Subcutaneous abdominal adipose tissue (tissue), 5 donors: ENCODE measurements around the gene ZC3HAV1.
"Not testable (repeated sequence)": the region's sequence is repeated elsewhere in the genome, so short reads cannot be mapped to it uniquely, and the experiment has no call there.

Source experiments
- H3K27ac ChIP-seq: one replicate; pipeline ENCODE4 v1.7.0; 2013; ENCODE audit warnings: low read depth, mild to moderate bottlenecking, inconsistent platforms, low read length, moderate library complexity
- H3K27me3 ChIP-seq, 5 donors: one replicate each; pipeline ENCODE4 v1.7.0; 2013; ENCODE audit warnings: low read length in 5 of 5, inconsistent platforms in 1 of 5; ENCODE audit not compliant: control insufficient read depth in 5 of 5, insufficient read depth in 4 of 5
- H3K36me3 ChIP-seq, 5 donors: one replicate each; pipeline ENCODE4 v1.7.0; 2013; ENCODE audit warnings: low read length in 5 of 5; ENCODE audit not compliant: control insufficient read depth in 5 of 5, insufficient read depth in 5 of 5
- H3K4me1 ChIP-seq, 5 donors: one replicate each; pipeline ENCODE4 v1.7.0; 2013; ENCODE audit warnings: low read length in 5 of 5, mild to moderate bottlenecking in 3 of 5, moderate library complexity in 1 of 5; ENCODE audit not compliant: control insufficient read depth in 5 of 5, insufficient read depth in 5 of 5
- H3K4me3 ChIP-seq, 5 donors: one replicate each; pipeline ENCODE4 v1.7.0; 2013; ENCODE audit warnings: low read length in 5 of 5, low read depth in 1 of 5
- H3K9ac ChIP-seq, 5 donors: one replicate each; pipeline ENCODE4 v1.7.0; 2013; ENCODE audit warnings: low read length in 5 of 5, mild to moderate bottlenecking in 4 of 5, moderate library complexity in 3 of 5
- H3K9me3 ChIP-seq, 5 donors: one replicate each; pipeline ENCODE4 v1.7.0; 2013; ENCODE audit warnings: low read length in 5 of 5; ENCODE audit not compliant: control insufficient read depth in 5 of 5
- donor health status: healthy.
- donor health status: healthy.
- donor health status: healthy.
- donor health status: healthy.
- donor health status: healthy.

The ZC3HAV1 gene

DNA sequence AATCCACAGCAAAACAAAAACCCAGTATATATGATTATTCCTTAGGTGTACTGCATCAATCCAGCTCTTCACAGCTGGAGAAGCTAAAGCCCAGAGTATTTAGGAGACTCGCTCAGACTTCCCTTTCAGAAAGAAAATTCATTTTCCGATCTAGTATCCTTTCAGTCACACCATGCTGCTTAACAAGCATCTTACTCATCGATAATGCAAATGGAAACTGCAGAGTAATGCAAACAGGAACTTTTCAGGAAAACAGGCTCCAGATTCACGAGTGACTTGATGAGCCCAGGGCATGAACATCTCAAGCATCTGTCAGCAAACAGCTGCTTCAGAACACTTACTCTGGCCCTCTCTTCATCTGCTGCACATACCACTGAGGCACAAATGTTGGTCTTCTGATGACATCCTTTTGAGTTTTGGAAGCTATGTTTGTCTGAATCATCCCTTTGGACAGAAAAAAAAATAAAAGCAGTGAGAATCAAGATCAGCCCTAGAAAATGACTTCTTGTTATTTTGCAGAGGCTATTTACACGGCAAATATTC, 48.8 kb downstream of the ZC3HAV1 start:
- Histone ChIP-seq H3K27ac (no peak overlapping the region), H3K27me3 (no peaks in the 10 kb centered on the region), H3K4me3 (no peak overlapping the region), H3K9ac (no peak overlapping the region), H3K4me1 (peaks cover 0 to 25% (median 4%) of the 10 kb centered on the region in 5 donors), H3K36me3 (peaks cover 32 to 71% (median 45%) of the 10 kb centered on the region in 5 donors), H3K9me3 (no peaks in the 10 kb centered on the region)

GRCh38 chr7:139059905-139060304, 49.6 kb downstream of the ZC3HAV1 start:
- Histone ChIP-seq H3K27me3 (no peaks in the 10 kb centered on the region), H3K27ac (no peak overlapping the region), H3K9me3 (no peaks in the 10 kb centered on the region), H3K36me3 (peaks cover 32 to 67% (median 45%) of the 10 kb centered on the region in 5 donors), H3K9ac (no peak overlapping the region), H3K4me3 (no peak overlapping the region), H3K4me1 (peaks cover 0 to 25% (median 4%) of the 10 kb centered on the region in 5 donors)

- H3K27ac ChIP-seq: peak overlapping the region; percentile 46
- no peak overlapping the region for H3K9ac ChIP-seq
- H3K4me1 ChIP-seq: peaks cover 0 to 25% (median 8%) of the 10 kb centered on the region in 5 donors
- H3K27me3 ChIP-seq: no peaks in the 10 kb centered on the region
- H3K36me3 ChIP-seq: peaks cover 32 to 67% (median 46%) of the 10 kb centered on the region in 5 donors
- no peak overlapping the region for H3K4me3 ChIP-seq
- no peaks in the 10 kb centered on the region for H3K9me3 ChIP-seq
These were observed 50.6 kb downstream of the ZC3HAV1 start for GRCh38 chr7:139058943-139059342.

DNA sequence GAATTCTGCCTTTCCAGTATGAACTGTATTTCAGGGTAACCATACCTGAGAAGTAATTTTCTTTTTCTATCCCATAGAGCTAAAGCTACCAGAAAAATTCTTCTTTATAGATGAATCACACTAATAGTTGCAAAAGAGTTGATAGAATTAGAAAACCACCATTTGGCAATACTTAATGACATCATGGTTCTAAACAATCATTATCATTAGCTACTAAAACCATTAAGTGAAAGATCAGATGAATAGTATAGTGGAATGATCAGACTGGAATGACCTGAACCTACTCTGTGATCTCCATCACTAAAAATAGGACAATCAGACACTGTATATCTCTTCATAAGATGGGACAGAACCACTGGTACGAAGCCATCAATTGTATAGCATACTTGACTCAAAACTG, 53.8 kb downstream of the ZC3HAV1 start:
- H3K27me3 ChIP-seq: no peaks in the 10 kb centered on the region
- peaks cover 0 to 20% (median 8%) of the 10 kb centered on the region in 5 donors for H3K4me1 ChIP-seq
- no peak overlapping the region for H3K4me3 ChIP-seq
- no peak overlapping the region for H3K27ac ChIP-seq
- no peak overlapping the region for H3K9ac ChIP-seq
- no peaks in the 10 kb centered on the region for H3K9me3 ChIP-seq
- peaks cover 20 to 66% (median 35%) of the 10 kb centered on the region in 5 donors for H3K36me3 ChIP-seq

- Histone ChIP-seq H3K4me1 (peaks cover 0 to 11% (median 8%) of the 10 kb centered on the region in 5 donors), H3K36me3 (peaks cover 17 to 67% (median 34%) of the 10 kb centered on the region in 5 donors)
- not testable (repeated sequence) for H3K27me3 ChIP-seq, H3K9me3 ChIP-seq, H3K27ac ChIP-seq, H3K9ac ChIP-seq, H3K4me3 ChIP-seq
These were observed 54.9 kb downstream of the ZC3HAV1 start for GRCh38 chr7:139054656-139055055.

- Histone ChIP-seq H3K27me3 (no peaks in the 10 kb centered on the region), H3K9ac (peak overlapping the region in 1 of 5 donors; percentile 2), H3K27ac (no peak overlapping the region), H3K36me3 (peaks cover 17 to 72% (median 39%) of the 10 kb centered on the region in 5 donors), H3K9me3 (no peaks in the 10 kb centered on the region), H3K4me3 (no peak overlapping the region), H3K4me1 (peaks cover 0 to 7% (median 5%) of the 10 kb centered on the region in 5 donors)
These were observed 55.4 kb downstream of the ZC3HAV1 start for GRCh38 chr7:139054101-139054500.

DNA sequence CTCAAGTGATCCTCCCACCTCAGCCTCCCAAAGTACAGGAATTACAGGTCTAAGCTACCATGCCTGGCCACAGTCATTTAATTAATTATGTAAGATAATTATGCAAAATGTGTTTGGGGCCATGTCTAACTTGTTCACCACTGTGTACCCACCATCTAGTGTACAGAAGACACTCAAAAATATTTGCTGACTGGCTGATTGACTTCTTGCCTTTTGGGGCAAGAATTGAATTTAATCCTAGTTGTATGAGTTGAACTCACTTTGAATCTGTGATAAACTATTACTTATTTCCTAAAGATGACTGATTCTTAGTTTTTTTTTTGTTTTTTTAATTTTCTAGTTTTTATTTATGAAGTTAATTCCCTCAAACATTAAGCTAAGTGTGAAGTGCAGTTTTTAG, 57.9 kb downstream of the ZC3HAV1 start:
- Histone ChIP-seq H3K36me3 (peaks cover 21 to 81% (median 52%) of the 10 kb centered on the region in 5 donors), H3K4me1 (peaks cover 0 to 5% (median 0%) of the 10 kb centered on the region in 5 donors), H3K27ac (no peak overlapping the region), H3K27me3 (no peaks in the 10 kb centered on the region), H3K9me3 (no peaks in the 10 kb centered on the region), H3K9ac (no peak overlapping the region), H3K4me3 (no peak overlapping the region)

DNA sequence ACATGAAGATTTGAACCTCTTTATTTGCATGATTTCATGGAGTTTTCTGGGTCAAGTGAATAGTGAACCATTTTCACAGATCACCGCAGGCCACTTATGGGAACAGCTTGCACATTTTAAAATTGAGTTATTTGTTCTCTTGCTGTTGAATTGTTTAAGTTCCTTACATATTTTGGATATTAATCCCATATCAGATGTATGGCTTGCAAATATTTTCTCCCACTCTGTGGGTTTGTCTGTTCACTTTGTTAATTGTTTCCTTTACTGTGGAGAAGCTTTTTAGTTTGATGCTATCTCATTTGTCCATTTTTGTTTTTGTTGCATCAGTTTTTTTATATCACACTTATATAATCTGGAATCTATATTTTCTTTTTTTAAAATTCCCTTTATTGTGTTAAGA, 59.6 kb downstream of the ZC3HAV1 start:
- Histone ChIP-seq H3K27ac (no peak overlapping the region), H3K9ac (no peak overlapping the region), H3K9me3 (no peaks in the 10 kb centered on the region), H3K36me3 (peaks cover 35 to 81% (median 61%) of the 10 kb centered on the region in 5 donors), H3K27me3 (no peaks in the 10 kb centered on the region), H3K4me1 (peaks cover 0 to 5% (median 5%) of the 10 kb centered on the region in 5 donors), H3K4me3 (no peak overlapping the region)

- Histone ChIP-seq H3K4me3 (no peak overlapping the region), H3K9ac (no peak overlapping the region), H3K36me3 (peaks cover 35 to 73% (median 52%) of the 10 kb centered on the region in 5 donors), H3K27me3 (no peaks in the 10 kb centered on the region), H3K9me3 (no peaks in the 10 kb centered on the region), H3K4me1 (peaks cover 0 to 13% (median 6%) of the 10 kb centered on the region in 5 donors), H3K27ac (no peak overlapping the region)
These were observed 60.4 kb downstream of the ZC3HAV1 start for GRCh38 chr7:139049111-139049510.

- H3K4me3 ChIP-seq: no peak overlapping the region
- H3K9me3 ChIP-seq: no peaks in the 10 kb centered on the region
- peaks cover 29 to 62% (median 43%) of the 10 kb centered on the region in 5 donors for H3K36me3 ChIP-seq
- H3K4me1 ChIP-seq: peaks cover 0 to 18% (median 6%) of the 10 kb centered on the region in 5 donors
- H3K9ac ChIP-seq: no peak overlapping the region
- H3K27me3 ChIP-seq: no peaks in the 10 kb centered on the region
- H3K27ac ChIP-seq: no peak overlapping the region
These were observed 61.5 kb downstream of the ZC3HAV1 start for GRCh38 chr7:139047970-139048369.
